ENCODE data around the gene CYP2D6.

DNA sequence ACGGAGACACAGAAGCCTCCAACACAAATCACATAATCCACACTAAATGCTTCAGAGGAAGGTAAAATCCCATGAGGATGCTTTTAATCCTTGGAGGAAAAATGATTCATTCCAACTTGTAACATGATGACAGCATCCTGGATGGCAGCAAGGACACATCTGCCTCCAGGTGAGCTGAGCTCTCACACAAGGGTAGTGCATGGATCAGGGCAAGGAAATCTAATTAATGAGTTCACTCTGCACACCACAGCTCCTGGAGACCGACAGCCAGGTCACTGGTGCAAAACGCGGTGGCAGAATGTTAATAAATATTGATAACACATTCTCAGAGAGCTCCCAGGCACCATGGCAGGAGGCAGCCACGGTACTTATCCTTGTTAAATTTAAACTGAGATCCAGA, 40.3 kb upstream of the CYP2D6 start:
- TF ChIP-seq POLR2AphosphoS5 (IDR thresholded peaks at IDR 0.05; ENCODE audit: low read depth, low read length) (no peak), POLR2A (IDR thresholded peaks at IDR 0.05; ENCODE audit: low read depth, low read length) (no peak)

Data from GM12892 (cell line).